ENCODE data around the gene CACNB4.
"Not testable (repeated sequence)": the region's sequence is repeated elsewhere in the genome, so short reads cannot be mapped to it uniquely, and the experiment has no call there.

Gene CACNB4

GRCh38 chr2:152098496-152099366 is at the start of gene CACNB4:
TSS of gene CACNB4 (minus strand) at chr2:152099044.
- DNase-seq (ENCODE audit: low read depth, low spot score), result no peak

- DNase-seq (ENCODE audit: low read depth, low spot score), result no peak
Measured at GRCh38 chr2:152134488-152135280, 35.8 kb upstream of the CACNB4 start.

- no peak for DNase-seq (ENCODE audit: low read depth, low spot score)
Measured at GRCh38 chr2:152132306-152132705, 33.5 kb upstream of the CACNB4 start.

GRCh38 chr2:152127628-152128027 is 28.8 kb upstream of the CACNB4 start:
- DNase-seq (ENCODE audit: low read depth, low spot score), result no peak

GRCh38 chr2:152126664-152127063 is 27.8 kb upstream of the CACNB4 start:
- no peak for DNase-seq (ENCODE audit: low read depth, low spot score)

GRCh38 chr2:152122161-152122560 is 23.3 kb upstream of the CACNB4 start:
- DNase-seq (ENCODE audit: low read depth, low spot score), result no peak

- DNase-seq (ENCODE audit: low read depth, low spot score), result no peak
Measured at GRCh38 chr2:152120430-152120829, 21.6 kb upstream of the CACNB4 start.

- DNase-seq (ENCODE audit: low read depth, low spot score), result no peak
Measured at GRCh38 chr2:152115952-152116351, 17.1 kb upstream of the CACNB4 start.

GRCh38 chr2:152114366-152114765 is 15.5 kb upstream of the CACNB4 start:
- DNase-seq (ENCODE audit: low read depth, low spot score), result no peak

- DNase-seq (ENCODE audit: low read depth, low spot score), result not testable (repeated sequence)
Measured at GRCh38 chr2:152107140-152107539, 8.3 kb upstream of the CACNB4 start.

GRCh38 chr2:152106464-152106863 is 7.6 kb upstream of the CACNB4 start:
- no peak for DNase-seq (ENCODE audit: low read depth, low spot score)

GRCh38 chr2:152103271-152103670 is 4.4 kb upstream of the CACNB4 start:
- no peak for DNase-seq (ENCODE audit: low read depth, low spot score)

GRCh38 chr2:152100961-152101360 is 2.1 kb upstream of the CACNB4 start:
- no peak for DNase-seq (ENCODE audit: low read depth, low spot score)

GRCh38 chr2:152099367-152100050 is 665 bp upstream of the CACNB4 start:
- no peak for DNase-seq (ENCODE audit: low read depth, low spot score)

- DNase-seq (ENCODE audit: low read depth, low spot score), result no peak
Measured at GRCh38 chr2:152097801-152098495, 896 bp downstream of the CACNB4 start.

GRCh38 chr2:152097290-152097800 is 1.5 kb downstream of the CACNB4 start:
- no peak for DNase-seq (ENCODE audit: low read depth, low spot score)

- DNase-seq (ENCODE audit: low read depth, low spot score), result no peak
Measured at GRCh38 chr2:152095146-152095545, 3.7 kb downstream of the CACNB4 start.

- DNase-seq (ENCODE audit: low read depth, low spot score), result no peak
Measured at GRCh38 chr2:152094014-152094413, 4.8 kb downstream of the CACNB4 start.

GRCh38 chr2:152093464-152093863 is 5.4 kb downstream of the CACNB4 start:
- no peak for DNase-seq (ENCODE audit: low read depth, low spot score)

GRCh38 chr2:152092095-152092494 is 6.7 kb downstream of the CACNB4 start:
- no peak for DNase-seq (ENCODE audit: low read depth, low spot score)

GRCh38 chr2:152090726-152091125 is 8.1 kb downstream of the CACNB4 start:
- DNase-seq (ENCODE audit: low read depth, low spot score), result not testable (repeated sequence)
